Stimulated activated CD8-positive, alpha-beta memory T cell treated with anti-CD3 and anti-CD28 coated beads, Interleukin-15, amount 100 ng/mL, for 4 hours (primary cell): ENCODE data around the gene ACSL6.
A peak's percentile ranks its signal among the peaks of the same experiment; 100 is the strongest.

ENCODE experiments used
- DNase-seq, 2 donors: peaks; one replicate each; pipeline ENCODE4 v3.0.0-alpha.2; 2020; ENCODE audit warnings: low read depth in 2 of 2

The ACSL6 gene, protein sequence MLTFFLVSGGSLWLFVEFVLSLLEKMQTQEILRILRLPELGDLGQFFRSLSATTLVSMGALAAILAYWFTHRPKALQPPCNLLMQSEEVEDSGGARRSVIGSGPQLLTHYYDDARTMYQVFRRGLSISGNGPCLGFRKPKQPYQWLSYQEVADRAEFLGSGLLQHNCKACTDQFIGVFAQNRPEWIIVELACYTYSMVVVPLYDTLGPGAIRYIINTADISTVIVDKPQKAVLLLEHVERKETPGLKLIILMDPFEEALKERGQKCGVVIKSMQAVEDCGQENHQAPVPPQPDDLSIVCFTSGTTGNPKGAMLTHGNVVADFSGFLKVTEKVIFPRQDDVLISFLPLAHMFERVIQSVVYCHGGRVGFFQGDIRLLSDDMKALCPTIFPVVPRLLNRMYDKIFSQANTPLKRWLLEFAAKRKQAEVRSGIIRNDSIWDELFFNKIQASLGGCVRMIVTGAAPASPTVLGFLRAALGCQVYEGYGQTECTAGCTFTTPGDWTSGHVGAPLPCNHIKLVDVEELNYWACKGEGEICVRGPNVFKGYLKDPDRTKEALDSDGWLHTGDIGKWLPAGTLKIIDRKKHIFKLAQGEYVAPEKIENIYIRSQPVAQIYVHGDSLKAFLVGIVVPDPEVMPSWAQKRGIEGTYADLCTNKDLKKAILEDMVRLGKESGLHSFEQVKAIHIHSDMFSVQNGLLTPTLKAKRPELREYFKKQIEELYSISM

DNA sequence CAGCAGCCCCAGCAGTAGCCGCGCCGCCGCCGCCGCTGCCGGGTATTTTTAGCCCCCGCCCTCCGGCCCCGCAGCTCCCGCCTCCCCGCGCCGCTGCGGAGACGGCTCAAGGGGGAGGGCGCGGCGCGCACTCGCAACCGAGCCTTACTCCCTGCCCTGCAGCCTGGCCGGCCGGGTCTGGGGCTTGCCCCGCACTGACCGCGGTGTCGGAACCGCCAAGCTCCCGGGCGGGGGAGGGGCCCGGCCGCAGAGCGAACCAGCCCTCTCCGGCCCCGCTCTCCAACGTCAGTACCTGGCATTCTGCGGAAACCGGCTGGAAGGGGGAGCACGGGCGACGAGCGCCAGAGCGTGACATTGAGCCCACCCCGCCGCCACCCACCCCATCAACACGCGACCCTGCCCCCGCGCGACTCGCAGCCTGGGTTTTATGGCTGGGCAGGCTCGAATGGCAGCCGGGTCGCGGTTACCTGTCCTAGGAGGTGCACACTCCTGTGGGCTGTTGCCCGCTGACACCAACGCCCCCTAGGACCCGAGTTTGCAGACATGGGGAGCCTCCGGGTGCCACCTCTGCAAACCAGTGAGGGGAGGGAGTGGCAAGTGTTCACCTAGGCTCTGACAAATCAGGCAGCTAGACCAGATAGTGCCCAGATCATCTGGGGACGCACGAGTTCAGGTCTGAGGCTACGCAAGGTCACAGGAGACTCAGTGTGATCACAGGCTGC is at the start of gene ACSL6:
Gene ACSL6 (minus strand): TSS at position 37 of the 722 bp plus-strand sequence. CDS start 105 bp downstream, outside the sequence.
- DNase-seq, result no peak

DNA sequence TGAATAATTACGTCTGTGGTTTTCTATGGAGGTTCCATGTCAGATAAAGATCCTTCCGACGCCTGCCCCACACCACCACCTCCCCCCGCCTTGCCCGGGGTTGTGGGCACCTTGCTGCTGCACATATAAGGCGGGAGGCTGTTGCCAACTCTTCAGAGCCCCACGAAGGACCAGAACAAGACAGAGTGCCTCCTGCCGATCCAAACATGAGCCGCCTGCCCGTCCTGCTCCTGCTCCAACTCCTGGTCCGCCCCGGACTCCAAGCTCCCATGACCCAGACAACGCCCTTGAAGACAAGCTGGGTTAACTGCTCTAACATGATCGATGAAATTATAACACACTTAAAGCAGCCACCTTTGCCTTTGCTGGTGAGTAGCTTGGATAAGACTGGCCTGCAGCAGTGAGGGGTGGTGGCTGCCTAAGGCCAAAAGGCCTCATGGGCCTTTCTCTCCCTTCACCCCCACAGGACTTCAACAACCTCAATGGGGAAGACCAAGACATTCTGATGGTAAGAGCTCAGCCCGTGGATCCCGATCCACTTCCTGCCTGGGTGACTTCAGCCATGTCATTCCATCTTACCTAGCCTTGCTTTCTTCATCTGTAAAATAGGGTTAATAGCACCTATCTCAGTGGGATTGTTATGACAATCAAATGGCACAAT is 49.2 kb upstream of the ACSL6 start, which contains the start of gene IL3:
Gene IL3 (plus strand): TSS at position 155 of the 661 bp plus-strand sequence. CDS start 52 bp downstream, at position 207.
- DNase-seq, result no peak

DNA sequence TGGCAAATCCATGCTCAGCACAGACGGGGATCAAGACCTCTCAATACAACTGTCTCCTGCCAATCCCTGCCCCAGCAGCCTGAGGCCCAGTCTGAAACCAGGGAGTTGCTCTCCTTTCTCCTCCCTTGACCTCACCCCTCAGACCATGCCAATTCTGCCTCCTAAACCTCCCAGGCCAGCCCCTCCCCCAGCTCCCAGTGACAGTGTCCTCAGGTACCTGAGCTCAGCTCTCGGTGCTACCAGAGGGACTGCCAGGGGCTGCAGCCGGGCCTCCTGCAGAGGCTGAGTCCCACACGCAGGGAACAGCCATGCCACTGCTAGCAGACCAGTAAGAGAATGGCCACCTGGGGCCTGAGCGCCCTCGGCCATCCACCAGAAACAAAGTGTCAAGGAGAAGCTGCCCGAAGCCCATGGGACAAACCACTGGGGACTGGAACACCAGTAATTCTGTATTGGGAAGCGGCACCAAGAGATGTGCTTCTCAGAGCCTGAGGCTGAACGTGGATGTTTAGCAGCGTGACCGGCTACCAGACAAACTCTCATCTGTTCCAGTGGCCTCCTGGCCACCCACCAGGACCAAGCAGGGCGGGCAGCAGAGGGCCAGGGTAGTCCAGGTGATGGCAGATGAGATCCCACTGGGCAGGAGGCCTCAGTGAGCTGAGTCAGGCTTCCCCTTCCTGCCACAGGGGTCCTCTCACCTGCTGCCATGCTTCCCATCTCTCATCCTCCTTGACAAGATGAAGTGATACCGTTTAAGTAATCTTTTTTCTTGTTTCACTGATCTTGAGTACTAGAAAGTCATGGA is 48.4 kb upstream of the ACSL6 start:
- DNase-seq, result no peak

DNA sequence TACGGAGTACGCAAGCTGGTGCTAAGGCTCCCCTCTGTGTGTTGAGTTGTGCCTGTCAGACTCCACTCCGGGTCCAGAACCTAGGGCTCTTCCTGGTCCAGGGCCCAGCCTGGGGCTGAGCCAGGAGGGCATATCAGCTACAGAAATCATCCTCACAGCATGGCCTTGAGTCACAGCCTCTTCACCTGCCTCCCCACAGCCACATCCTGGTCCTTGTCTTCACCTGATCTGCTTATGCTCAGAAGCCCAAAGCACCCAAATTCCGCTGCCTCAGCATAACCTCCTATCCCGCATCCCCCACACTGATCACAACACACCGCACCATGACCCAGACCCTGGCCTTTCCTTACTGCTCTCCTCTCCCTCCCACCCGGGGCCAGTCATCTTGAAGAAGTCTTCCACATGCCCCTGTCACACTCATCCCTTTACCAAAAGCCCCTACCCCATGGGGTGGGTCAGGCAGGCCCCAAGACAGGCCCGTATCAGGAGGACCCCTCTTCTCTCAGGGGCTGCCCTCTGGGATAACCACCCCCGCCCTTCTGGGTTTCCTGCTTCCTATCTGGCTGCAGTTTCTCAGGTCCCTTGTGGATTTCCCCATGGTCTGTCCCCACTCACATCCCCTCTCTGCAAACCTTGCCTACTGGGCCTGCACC is 47.7 kb upstream of the ACSL6 start:
- no peak for DNase-seq

DNA sequence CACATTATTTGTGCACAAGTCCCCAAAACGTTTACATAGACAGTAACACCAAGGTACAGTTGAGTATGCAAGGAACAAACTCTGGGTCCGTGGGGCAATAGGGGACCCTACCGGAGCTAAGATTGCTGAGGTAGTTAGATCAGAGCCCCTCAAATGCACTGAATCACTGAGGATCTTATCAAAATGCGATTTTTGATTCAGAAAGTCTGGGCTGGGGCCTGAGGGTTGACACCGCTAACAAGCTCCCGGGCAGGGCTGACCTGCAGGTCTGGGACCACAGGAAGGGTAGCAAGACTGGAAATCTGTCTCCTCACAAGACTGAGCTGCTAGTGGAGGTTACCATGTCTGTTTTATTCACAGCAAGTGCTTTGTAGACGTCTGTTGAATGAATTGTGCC is 47.2 kb upstream of the ACSL6 start:
- no peak for DNase-seq

DNA sequence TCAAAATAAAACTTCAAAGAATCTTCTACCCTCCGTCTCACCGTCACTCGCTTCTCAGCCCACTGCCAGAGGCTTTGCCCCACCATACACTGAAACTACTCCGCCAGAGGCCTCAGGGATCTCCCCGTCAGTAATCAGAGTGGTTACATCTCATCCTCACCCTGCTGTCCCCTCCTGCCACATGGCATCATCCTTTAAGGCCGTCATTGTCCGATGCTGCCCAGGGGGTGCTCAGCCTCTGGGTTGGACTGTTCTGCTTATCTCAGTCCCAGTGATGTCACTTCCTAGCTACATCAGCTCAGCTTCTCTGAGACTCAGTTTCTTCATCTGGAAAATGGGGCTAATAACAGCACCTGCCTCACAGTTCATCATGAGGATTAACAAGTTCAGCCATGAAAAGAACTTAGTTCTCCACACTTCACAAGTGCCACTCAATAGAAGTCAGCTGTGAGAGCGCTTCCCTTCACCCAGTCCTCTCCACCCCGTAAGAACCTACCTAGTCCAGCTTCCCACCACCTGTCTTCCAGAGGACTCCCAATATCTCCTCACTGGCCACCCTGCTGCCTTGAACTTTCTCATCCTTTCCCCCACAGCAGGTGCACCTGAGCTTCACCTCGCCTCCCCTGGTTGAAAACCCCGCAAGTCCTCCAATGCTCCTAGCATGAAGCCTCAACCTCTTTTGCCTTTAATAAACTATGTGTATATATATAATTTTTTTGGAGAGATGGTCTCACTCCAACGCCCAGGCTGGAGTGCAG is 46.2 kb upstream of the ACSL6 start:
- no peak for DNase-seq

DNA sequence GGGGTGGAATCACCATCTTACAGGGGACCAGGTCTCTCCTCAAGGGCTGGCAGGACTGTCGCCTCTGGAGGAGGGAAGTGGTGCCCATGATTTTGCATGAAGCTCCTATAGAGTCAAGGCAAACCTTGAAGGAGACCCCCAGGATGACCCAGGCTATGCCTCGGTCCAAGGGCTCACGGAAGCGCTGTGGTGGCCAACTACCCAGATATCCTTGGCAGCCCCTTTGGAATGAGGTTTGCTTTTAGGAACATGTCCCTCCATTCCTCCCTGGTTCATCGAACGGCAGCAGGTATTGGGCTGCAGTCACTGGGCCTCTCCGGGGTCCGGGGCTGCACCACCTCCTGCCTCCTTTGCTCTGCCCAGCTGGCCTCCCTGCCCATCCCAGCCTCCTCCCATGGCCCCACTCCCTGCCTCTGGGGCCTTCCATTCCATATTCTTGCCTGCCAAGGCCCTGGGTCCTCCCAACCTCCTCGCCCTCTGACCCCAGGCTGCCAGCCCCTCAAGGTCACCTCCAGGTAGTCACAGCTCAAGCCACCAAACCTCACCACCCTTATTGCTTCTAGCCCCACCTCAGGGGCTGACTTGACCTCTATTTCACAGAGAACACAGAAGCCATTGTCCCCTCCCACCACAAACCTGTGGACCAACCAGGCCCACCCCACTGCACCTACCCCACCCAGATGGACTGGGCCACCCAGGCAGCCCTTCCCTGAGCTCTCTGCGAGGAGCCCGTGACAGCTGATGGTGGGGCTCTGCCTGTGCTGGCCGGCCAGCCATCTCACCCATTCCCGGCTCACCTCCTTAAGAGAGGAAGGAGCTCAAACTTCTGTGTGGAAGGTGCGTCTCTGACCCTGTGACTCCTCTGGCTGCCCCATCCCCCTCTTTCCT is 45.4 kb upstream of the ACSL6 start:
- no peak for DNase-seq

DNA sequence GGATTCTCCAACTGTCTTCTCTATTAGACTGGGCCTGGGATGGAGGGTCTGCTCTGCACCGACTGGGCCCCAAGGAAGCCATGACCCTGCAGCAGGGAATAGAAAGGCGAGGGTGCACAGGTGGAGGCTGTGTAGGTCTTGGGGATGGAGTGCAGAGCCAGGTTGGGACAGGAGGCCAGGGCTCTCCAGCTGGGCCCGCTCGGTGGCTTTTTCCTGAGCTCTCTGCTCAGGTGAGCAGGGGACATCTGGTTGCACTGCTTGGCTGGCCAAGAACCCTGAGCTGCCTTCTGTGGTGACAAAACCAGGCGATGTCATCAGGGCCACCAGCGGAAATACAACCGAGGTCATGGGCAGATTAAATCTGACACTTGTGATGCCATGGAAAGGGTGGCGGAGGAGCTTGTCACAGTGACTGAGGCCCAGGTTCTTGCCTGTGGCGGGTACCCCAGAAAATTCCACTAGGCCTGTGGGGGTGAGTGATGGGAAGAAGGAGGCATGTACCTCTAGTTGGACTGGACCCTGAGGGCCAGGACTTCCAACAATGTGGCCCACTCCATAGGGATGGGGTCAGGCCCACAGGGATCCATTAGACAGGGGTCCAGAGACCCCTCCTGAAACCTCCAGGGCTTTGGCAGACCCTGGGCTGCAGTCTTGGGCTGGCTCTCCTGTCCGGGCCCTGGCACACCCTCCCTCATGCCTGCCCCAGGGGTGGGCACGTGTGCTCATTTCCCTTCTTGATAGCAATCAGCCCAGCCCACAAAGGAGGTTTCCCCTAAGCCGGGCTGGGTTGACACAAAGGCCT is 44.6 kb upstream of the ACSL6 start:
- DNase-seq, result peak in 1 of 2 donors; percentile 63

DNA sequence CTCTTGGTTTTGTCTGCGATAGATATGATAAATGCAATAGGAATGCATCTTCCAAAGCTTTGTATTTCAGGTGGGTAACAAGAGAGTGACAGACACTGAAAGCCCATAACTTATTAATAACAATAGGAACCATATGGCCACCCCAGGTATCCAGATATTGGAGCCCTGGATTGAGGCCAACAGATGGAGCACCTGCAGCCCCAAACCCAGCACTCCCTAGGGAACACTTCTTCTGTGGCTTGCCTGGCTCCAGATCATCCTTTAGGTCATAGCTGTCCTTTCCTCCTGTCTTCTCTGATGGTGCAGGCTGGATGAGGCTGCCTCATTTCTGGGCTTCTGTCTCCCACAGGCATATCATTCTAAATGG is 44.0 kb upstream of the ACSL6 start:
- no peak for DNase-seq

DNA sequence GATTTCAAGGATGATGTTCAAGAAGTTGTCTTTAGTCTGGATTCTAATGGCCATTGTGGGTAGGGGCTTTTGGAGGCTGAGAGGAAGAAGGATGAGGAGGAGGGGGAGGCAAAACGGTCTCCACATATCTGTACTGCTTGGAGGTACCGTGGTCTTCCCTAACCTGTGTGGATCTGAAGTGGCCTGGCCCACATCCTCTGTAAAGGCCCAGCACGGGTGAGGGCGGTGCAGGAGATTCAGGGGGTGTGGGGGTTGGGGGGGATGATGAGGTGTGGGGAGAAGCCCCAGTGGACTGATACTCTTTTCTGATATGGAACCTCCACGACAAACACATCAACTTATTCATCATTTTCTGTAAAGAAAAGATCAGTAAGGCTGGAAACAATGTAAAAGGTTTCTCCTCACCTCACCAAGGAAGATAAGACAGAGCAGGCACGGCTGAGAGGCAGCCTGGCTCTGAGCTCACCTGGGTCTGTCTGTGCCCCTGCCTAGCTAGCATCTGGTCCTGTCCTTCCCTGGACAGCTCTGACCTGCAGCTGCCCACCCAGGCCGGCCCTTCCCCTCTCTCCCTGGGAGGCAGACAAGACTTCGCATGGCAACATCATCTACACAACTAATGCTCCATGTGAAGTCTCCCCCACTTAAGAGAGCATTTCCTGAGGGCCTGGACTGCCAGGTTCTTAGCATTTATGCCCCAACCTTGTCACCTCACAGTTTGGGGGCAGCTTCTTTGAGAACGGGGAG is 43.4 kb upstream of the ACSL6 start:
- DNase-seq, result no peak

DNA sequence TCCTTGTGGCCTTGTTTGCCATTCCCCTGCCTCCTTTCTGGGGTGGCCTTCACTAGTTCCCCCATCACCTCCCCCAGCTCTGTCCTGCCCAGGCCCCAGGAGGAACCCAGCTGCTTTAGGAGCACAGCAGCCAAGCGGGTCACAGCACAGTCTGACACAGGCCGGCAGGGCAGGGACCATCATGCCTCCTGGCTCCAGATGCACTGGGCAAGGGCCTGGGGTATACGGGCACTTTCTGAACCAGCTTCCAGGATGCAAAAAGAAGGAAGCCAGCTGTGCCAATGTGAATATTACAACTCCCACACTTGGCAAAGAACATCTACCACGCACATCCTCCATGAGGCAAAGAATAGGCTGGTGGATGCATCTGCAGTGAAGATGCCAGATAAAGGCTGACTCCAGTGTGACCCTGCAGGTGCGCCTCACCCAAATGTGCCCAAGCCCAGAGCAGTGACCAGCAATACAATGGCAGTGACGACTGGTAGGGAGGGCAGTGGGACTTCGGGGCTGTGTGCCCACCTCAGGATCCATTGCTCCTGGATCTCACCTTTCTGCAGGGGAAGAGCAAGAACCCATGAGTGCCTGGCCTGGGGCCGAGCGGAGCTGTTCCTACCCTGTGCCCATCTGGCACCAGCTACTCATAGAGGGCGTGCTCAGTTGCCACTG is 42.7 kb upstream of the ACSL6 start:
- DNase-seq, result no peak

DNA sequence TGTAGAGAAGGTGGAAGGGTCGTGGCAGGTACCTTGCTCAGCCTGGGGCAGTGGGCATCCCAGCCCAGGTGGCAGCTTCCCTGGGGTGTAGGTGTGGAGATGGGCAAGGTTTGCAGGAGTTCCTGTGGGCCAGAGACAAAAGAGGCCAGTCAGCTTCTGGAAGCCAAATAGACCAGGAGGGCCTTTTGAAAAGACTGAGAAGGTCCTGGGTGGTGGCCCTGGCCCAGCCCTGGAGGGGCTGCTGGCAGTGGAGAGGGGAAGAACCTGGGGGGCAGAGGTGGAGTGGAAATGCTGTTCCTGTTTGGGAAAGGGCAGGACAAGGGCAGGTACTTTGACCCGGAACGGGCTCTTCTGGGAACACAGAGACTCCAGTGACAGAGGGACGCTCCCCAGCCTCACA is 42.0 kb upstream of the ACSL6 start:
- no peak for DNase-seq

DNA sequence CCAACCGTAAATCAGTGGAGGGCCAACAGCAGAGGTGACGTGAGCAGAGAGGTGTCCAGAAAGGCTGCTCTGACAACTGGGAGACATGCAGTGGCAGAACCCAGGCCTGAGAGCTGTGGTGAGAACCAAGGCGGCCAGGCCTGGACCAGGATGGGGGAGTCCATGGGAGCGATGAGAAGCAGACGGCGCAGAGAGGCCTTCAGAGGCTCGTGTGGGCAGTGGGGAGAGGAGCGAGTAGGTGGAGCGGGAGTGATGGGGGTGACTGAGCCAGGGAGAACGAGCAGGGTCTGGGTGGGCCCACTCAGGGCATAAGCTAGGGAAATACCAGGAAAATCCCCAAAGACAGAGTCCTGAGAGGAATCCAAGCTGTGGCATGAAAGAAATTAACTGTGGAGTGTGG is 41.1 kb upstream of the ACSL6 start:
- DNase-seq, result no peak

DNA sequence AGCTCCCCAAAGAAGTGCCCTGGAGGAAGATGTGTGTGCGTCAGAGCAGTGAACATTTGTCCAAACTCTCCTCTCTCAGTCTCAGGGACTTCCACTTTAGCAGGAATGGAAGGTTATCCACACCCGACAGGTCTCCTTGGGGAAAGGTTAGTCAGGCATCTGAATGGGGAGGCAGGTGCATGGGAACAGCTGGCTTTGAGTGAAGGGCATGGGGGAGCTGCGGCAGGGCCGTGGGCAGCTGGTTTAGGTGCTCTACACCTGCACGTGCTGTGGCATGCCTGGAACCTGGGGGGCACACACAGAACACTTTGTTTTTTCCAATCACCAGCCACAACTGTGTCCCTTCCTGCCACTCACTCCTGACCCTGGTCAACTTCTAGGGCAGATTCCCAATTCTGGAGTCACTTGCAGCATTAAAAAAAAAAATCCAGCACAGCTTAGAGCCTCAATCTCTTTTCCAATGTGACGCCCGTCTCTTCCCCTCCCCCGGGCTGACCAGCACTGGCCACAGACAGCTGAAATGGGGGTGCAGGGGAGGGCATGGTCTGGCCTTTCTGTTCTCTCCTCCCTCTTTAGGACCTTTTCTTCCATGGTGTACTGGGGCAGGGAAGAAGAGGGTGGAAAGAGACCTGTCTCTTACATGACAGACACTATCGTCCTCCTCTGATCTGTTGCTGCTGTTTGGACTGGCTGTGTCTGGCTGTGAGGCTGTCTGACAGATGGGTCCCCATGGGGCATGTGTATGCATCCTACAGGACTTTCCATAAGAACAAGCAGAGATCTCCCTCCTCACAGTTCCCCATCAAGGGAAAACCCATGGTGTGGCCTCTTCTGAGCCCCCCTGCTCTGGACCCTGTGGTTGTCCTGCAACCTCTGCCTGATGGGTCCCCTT is 39.4 kb upstream of the ACSL6 start:
- no peak for DNase-seq

DNA sequence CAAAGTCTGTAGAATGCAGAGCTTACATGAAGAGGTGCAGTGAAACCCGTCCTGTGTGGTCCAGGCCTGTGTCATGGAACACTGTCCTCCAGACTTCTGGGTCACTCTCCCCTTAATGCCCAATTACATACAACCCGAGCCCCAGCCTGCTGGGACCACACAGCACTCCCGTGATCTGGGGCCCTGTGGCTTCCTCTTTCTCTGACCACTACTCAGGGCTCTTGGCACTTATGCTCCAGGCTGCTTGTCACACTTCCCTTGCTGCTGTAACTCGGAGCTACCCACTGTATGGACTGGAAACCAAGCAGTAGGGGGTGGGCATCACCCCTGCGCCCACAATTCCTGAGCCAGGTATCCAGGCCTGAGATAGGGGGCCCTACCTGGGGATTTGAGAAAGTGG is 38.7 kb upstream of the ACSL6 start:
- no peak for DNase-seq

DNA sequence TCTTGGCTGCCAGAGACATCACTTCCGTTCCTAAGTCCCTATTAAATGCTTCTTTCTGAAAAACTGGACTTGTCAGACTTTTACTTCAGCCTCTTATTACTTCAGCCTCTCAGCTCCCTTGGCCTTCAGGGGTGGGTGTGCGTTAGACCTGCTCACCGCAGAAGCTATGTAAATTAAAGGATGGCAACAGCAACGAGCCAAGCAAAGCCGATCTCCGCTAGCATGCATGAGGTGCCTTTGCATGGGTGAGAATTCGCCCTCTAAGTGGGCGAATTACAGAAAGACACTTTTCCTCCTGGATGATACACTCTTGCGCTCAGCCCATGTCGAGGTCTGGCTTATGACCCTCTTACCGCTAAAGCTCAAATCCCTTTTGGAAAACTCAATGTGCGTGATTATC is 38.1 kb upstream of the ACSL6 start:
- no peak for DNase-seq
